ENCODE data around the gene RHD.
"Not testable (repeated sequence)": the region's sequence is repeated elsewhere in the genome, so short reads cannot be mapped to it uniquely, and the experiment has no call there.

The RHD gene

DNA sequence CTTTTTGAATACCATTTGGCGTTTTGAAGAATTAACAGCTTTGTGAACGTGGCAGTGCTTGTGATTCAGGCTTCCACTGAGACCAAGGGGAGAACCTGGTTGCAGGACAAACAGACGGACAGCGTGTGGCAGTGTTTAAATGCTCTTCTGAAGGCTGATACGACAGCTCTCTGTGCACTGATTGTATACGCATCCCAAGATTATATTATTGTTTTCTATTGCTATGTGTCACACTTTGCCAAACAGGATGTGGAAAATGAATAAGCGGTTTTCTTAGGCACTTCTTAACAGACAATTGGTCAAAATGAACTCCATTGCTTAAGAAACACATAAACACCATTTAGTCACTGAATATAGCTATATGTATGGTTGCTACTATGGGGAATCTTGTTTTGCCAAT is 12.5 kb upstream of the RHD start:
- DNase-seq = not testable (repeated sequence)

DNA sequence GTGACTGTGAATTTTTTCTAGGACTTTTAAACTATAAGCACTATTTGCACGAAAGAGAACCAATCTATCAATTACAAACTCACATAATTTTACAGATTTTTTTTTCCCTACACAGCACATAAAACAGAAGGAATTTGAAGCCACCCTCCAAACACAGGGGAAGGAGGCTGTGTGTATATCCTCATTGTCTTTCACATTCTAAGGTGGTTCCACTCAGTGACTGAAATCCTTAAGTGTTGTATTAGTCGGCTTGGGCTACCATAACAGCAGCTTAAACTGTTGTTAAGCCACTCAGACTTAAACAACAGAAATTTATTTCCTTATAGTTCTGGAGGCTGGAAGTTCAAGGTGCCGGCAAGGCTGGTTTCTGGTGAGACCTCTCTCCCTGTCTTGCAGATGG is 12.0 kb upstream of the RHD start:
- DNase-seq = not testable (repeated sequence)

DNA sequence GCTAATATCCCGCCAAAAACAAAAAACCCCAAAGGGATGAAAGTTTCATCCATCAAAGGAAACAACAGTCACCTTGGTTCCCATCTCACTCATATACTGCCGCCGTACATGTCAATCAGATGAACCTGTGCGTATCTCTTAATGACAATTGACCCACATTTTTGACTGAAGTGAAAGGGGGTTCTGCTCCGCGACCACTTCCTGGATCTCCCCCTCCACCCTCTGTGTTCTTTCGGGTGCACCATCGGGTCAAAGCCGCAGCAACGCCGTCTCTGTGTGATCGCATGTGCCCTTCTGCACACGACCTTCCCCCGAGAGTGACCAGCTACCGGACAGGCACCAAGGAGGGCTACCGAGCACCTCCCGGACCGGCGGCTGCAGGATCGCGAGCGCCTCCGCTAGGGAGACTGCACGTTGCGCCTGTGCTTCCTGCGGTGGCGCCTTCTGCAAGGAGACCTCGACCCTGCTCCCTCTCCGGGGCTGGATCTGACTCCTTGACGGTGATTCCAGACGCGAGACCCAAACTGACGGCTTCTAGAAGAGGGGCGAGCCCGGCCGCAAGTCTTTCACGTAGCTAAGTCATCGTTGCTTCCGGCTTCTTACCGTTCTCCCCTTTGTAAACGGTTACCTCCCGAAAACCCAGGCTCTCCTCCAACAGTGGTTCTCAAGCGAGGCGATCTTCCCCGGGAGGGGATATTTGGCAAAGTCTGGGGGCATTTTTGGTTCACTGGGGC is 5.6 kb upstream of the RHD start:
- DNase-seq = not testable (repeated sequence)

DNA sequence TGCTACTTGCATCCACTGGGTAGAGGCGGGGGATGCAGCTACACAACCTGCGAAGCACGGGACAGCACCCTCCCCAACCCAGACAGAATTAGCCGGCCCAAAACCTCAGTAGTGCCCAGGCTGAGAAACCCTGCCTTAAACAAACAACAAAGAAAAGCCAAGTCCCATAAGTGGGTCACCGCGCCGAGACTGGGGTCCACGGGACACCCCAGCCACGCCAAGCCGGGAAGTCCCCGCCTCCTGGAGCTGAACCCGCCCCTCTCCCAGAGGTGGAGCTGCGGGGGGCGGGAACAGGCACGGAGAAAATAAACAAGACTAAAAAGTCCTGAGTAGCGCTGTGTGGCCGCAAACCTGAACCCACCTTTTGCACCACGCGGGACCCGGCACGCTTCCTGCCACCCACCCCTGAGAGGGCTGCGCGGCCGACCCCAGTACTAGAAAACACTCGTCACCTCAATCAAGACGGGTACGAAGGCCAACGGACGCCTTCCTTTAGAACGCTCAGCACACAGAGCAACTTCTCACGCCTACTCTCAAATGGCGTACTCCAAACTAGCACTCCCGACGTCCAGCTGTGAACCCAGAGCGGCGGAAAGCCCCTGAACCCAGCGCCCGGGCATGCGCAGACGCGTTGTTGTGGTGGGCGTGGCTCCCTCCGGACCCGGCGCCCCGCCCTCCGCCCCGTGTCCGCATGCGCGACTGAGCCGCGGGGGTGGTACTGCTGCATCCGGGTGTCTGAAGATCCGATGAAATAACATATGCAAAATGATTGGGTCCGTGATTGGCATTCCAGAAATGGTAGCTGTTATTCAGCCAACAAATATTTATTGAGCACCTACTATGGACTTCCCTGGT is 4.8 kb upstream of the RHD start:
- peak; percentile 97 for DNase-seq

DNA sequence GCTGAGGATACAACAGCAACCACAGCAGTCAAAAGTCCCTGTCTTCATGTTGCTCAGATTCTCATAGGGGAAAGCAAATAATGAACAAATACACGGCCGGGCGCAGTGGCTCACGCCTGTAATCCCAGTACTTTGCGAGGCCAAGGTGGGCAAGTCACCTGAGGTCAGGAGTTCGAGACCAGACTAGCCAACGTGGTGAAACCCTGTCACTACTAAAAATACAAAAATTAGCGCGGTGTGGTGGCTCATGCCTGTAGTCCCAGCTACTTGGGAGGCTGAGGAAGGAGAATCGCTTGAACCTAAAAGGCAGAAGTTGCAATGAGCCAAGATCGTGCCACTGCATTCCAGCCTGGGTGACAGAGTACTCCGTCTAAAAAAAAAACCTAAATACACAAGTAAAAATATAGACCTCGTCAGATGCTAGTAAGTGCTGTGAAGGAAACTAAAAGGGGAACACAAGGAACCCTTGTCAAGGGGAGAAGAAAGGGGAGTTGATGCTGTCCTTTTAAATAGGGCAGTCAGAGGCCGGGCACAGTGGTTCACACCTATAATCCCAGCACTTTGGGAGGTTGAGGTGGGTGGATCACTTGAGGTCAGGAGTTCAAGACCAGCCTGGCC is 4.1 kb upstream of the RHD start:
- not testable (repeated sequence) for DNase-seq

DNA sequence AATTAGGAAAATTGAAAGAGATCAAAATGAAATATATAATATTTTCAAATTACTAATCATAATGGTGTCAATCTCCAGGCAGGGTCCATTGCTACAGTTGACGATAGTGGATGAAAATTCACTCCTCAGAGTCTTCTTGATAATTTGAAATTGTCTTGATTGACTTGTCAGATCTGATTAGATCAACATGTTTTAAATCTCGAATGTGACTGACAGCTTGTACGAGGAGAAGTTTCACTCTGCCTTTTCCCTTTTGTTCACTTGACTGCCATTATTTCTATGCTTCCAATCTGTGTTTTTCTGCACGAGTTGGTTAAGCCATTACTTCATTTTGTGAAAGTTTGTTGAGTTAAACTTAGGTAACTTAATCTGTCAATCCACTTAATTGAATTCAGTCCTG is 3.3 kb downstream of the RHD start:
- DNase-seq = not testable (repeated sequence)

DNA sequence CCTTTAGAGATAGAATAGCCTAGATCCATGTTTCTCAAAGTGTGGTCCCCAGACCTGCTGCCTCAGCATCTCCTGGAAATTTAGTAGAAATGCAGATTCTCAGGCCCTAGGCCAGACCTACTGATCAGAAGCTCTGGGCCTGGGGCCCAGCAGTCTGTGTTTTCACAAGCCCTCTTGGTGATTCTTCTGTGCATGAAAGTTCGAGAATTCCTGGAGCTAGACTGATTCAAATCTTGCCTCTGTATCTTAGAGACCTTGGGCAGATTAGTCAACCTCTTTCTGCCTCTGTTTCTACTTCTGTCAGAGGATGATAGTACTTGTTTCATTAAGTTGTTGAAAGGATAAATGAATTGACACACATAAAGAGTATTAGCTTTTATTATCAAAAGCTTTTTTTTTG is 5.0 kb downstream of the RHD start:
- DNase-seq = not testable (repeated sequence)

DNA sequence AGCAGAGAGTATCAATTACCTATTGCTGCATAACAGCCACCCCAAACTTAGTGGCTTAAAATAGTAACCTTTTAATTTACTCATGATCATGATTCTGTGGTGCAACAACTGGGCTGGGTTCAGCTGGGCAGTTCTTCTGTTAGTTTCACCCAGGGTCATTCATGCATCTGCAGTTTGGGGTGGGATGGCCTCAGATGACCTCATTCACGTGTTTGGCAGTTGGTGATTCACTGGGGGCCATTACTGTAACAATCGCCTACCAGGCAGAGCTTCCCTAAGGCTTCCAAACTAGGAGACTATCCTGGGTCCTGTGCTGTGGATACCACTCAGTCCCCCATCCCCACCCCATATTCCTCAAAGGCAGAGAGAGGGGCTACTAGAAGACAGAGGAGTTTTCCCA is 6.0 kb downstream of the RHD start:
- not testable (repeated sequence) for DNase-seq

DNA sequence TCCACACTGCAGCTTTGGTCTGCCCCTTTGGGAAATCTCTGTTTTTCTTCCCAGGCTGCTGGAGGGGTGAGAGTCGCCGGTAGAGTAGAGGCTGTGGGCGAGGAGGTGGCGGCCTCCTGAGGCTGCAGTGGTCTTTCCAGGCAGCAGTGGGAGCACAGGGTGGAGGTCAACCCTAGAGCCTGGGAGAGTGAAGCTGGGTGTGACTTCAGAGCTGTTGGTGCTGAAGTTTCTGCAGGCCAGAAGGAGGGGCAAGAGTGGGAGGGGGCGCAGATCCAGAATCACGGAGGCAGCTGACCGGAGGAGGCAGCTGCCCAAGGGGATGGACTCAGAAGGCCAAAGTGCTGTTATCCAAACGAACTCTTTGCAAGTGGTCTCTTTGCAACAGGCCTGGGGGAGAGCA is 6.5 kb downstream of the RHD start:
- not testable (repeated sequence) for DNase-seq

DNA sequence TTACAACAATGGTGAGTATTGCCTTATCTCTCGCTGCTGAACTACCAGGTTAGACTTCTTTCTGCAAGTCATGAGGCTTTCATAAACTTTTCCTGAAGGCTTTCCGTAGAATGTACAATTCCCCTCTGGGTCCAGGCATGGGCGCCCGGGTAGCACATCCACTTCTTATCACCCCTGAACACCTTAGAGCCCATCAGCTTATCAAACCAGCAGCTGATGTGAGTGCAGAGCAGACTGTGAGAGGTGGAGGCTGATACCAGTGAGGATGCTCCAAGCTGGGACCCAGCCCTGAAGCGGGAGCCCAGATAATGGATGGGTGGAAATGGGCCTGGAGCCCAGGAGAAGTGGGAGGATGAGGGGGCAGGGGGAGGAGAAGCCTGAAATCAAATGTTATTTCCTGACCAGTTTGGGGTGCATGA is 7.4 kb downstream of the RHD start:
- DNase-seq = not testable (repeated sequence)

DNA sequence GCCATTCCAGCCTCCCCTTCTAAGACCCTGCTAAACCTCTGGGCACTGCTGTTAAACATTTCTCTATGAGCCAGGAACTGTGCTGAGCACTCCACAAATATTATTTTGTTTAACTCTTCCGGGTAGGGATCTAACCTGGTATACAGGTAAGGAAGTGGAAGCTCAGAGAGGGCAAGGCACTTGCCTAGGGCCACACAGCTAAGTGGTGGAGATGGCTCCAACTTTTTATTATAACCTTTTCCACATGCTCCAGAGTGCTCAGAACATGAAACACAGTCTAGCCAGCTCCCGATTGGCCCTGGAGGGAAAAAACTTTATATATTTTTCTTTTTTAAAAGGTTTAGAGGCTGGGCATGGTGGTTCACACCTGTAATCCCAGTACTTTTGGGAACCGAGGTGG is 13.6 kb downstream of the RHD start:
- not testable (repeated sequence) for DNase-seq

DNA sequence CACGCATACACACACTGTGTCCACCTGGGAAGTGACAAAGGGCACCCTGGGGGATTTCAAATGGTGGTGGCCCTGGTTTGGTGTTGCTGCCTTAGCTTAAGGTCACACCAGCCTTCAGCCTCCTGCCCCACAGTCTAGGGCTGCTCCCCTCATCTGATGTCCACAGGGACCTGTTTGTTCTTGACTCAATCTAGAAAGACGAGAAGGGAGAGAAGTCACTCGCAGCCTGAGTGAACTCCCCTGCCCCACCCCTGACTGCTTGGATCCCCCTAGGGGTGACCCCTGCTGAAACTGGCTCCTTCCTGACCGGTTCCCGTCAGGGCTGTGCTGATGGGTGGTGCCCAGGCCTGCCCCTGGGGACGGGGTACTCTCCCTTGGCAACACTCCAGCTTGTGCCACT is 14.9 kb downstream of the RHD start:
- DNase-seq = not testable (repeated sequence)

DNA sequence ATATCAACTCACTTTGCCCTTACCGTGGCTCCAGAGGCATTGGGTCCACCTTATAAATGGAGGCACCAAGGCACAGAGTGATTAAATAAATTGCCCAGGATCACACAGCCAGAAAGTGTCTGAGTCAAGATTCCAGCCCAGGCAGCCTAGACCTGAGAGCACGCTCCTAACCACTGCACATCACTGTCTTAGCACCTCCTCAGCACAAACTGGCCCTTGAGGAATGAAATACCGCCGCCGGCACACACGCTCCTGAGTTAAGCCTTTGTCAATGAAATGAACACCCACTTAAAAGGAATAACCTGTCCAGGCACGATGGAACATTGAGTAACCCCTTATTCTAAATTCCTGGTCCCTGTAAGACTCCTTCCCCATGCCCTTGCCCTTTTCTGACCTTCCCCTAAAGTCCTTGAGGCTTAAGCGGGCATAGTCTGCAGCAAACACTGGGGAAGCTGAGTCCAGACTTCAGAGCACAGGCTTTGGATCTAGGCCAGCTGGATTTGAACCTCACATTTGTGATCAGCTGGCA is 16.3 kb downstream of the RHD start:
- DNase-seq = not testable (repeated sequence)

DNA sequence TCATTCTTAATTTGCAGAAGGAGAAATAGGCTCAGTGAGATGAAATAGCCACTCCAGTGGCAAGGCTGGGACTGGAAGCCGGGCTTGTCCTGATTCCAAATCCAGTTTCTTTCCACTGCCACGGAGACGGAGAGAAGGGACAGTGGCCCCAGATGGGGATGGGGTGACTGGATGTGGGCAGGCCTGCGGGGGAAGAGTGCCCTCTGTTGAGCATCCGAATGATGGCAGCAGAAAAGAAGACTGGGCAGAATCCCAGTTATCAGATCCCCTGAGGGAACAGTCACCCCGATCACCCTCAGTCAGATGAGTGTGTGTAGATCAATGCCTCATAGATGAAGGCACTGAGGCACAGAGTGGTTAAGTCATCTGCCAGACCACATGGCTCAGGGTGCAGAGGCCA is 17.7 kb downstream of the RHD start:
- DNase-seq = peak; percentile 26

DNA sequence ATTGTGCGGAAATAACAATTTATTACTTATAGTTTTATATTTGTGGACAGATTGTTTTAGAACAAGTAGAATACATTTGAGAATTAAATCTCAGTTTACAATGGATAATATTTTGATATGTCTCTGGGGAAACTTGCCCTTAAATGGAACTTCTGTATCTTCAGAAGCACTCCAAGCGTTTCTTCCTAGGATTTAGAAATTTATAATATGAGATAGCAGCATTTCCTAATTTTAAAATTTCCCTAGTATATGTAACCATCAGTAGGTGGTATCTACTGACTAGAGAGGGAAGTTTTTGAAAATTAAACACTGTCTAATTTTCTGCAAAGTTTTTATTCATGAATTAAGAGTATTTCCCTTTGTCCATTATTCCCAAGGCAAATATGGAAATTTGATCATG is 21.1 kb downstream of the RHD start:
- DNase-seq = not testable (repeated sequence)

DNA sequence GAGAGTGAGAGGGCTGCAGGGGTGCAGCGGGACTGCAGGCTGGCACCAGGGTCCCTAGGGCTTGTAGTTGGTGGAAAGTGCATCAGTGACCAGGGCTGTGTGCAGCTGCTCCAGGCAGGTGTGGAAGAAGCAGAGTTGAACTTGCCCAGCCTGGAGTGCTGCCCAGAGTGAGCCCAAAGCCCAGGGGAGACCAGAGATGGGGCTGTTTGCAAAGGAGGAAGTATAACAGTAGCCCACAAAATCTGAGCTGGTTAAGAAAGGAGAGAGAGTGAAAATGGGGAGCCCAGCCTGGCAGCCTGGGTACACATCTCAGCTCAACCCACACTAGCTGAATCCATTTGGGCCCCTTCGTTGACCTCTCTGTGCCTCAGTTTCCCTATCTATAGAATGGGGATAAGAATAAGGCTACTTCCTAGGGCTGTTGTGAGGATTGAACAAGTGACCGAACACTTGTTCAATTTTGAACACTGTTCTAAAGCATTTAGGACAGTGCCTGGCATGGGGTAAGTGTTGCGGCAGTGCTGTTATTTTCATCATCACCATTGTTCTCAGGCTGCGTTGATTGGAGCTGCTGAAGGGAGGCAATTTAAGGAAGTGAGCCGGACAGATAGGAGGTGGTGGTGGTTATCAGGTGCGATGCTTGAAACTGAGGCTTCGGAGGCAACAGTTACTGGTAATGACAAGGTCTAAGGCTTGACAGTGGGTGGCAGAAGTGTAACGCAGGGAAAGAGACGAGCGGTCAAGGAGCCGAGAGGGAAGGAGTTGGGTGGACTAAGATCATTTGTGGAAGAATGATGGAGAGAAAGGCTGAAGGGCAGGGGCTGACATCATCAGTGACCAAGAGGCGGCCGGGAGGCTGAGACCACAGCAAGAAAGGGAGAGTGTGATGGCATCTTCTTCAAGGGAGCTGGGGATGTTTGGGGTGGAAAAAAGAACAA is 22.8 kb downstream of the RHD start:
- not testable (repeated sequence) for DNase-seq

DNA sequence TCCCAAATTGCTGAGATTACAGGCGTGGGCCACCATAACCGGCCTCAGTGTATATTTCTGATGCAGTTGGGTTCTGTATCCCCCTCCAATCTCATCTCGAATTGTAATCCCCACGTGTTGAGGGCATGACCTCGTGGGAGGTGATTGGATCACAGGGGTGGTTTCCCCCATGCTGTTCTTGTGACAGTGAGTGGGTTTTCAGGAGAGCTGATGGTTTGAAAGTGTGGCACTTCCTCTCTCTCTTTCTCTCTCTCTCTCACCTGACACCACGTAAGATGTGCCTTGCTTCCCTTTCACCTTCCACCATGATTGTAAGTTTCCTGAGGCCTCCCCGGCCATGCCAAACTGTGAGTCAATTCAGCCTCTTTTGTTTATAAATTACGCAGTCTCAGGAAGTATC is 24.2 kb downstream of the RHD start:
- DNase-seq = not testable (repeated sequence)

DNA sequence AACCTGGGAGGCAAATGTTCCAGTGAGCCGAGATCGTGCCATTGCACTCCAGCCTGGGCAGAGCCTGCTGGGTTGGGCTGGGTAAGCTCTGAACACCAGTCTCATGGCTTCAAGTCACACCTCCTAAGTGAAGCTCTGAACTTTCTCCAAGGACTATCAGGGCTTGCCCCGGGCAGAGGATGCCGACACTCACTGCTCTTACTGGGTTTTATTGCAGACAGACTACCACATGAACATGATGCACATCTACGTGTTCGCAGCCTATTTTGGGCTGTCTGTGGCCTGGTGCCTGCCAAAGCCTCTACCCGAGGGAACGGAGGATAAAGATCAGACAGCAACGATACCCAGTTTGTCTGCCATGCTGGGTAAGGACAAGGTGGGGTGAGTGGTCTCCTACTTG is 28.4 kb downstream of the RHD start:
- not testable (repeated sequence) for DNase-seq

DNA sequence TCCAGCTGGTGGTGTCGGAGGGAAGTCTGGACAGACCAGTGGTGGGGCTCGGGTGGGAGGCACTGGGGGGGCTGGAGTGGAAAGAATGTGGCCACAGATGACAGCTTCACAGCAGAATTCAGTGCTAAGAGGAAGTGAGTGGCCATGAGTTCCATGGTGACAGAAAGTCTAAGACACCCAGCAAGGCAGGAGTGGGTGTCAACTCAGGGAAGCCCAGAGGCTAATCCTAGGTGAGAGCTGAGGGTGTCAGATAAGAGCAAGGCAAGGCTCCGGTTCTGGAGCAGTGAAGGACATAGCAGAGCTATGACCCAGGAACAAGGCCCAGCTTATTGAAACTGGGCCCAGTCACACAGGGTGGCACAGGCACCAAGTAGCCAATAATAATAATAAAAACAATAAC is 30.0 kb downstream of the RHD start:
- DNase-seq = not testable (repeated sequence)

DNA sequence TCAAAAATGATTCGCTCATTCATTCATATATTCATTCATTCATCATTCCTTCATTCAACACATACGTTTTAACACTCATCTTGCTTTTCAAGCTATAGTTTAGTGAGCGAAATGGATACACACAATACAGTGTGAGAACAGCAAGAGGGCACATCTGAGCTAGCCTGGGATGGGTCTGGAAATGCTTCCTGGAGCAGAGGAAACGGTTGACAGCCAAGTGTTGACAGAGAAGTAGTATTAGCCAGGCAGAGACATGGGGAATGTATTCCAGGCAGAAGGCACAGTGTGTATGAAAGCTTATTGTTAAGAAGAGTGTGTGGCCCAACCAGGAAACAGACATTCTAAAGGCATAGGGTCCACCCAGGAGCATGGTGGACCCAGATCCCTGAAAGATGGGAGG is 32.6 kb downstream of the RHD start:
- not testable (repeated sequence) for DNase-seq

DNA sequence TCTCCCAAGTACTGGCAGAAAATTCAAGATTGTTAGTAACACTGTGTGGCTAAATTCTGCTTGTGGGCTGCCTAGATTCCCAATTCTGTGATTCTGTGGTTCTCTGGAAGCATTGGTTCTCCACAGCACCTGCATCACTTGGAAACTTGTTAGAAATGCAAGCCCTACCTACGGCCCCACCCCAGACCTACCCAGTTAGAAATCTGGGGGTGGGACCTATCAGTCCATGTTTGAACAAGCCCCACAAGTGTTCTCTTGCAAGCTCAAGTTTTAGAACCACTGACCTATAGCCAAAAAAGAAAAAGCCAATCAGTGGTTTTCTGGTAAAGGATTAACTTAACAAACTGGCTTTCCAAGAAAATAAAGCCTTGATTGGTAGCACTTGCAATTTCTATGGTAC is 35.9 kb downstream of the RHD start:
- not testable (repeated sequence) for DNase-seq

DNA sequence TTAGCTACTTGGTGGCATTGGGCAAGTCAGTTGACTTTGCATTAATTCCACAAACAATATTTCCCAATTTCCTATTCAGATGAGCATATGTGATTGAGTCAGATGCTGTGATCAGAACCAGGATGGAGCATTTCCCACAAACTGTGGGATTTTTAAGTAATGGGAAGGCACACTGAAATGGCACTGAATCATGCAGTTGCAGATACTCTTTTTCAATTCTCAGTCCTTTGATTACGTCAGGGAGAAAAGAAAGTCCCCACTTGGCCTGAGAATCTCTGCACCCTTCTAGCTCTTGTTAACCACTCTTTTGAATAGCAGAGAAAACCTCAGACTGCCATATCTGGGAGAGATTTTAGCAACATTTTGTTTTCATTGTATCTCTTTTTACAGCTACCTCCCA is 36.8 kb downstream of the RHD start:
- DNase-seq = not testable (repeated sequence)

Measured in activated T-cell treated with anti-CD3 and anti-CD28 coated beads, Interleukin-2, amount 50 U/mL, for 1 hour (primary cell).